Right ventricle myocardium inferior (tissue), 1 donor: ENCODE measurements around the gene HIGD1A. TPM values are rescaled to one million over a fixed set of nuclear protein-coding genes. Genes with fewer than 3 reads are reported as not detected.
A peak's percentile ranks its signal among the peaks of the same experiment; 100 is the strongest.

Experiments
- ATAC-seq: fragments of 200-7000 bp; cut with Tn5 transposase; one replicate; pipeline ENCODE4 v1.9.1; 2020; ENCODE audit warnings: mild to moderate bottlenecking, moderate library complexity
- DNase-seq: peaks from one replicate; pipeline ENCODE4 v3.0.0; 2021; ENCODE audit errors: missing footprints
- intact Hi-C: fragments of 100-400 bp; cut with DNase I; formaldehyde crosslinking; loops from one replicate; pipeline ENCODE4 v1.11.0; 2022
- total RNA-seq: library from RNA; stranded (reverse); fragmentation: NEBNext Ultra II Directional; extraction: Animal tissue kit (Norgen Biotek cat#: 25700); gene quantifications from one replicate; pipeline ENCODE4 v1.2.1, GENCODE V29; 2021
- donor health status: DM: no; HTN: yes; CAD: no; lungs with severe emphysema.

The HIGD1A gene
- total RNA-seq, 1 donor from 2014 or later, result 335 TPM

- DNase-seq, result no peak
- intact Hi-C loops, result loop anchor here (1.0 kb wide), 1 partner anchor 31 kb away; the partner anchor contains the start of gene CCDC13
- no peak for ATAC-seq
These were observed 492 bp upstream of the HIGD1A start for GRCh38 chr3:42804831-42805132.

- peak; percentile 76 for DNase-seq
- intact Hi-C loops, result loop anchor here (1.0 kb wide), 1 partner anchor 30 kb away; the partner anchor contains the start of gene CCDC13
These were observed 730 bp downstream of the HIGD1A start for GRCh38 chr3:42803414-42804105.

GRCh38 chr3:42802876-42803413, 1.3 kb downstream of the HIGD1A start:
- intact Hi-C loops, result no loop called here
- no peak for ATAC-seq
- DNase-seq, result no peak

More at GRCh38 chr3:42803414-42804105, 730 bp downstream of the HIGD1A start:
- ATAC-seq, result peak; percentile 63

- no peak for DNase-seq
- intact Hi-C loops, result no loop called here
- ATAC-seq, result no peak
These were observed 2.5 kb downstream of the HIGD1A start for GRCh38 chr3:42801784-42802183.

- no peak for DNase-seq
- ATAC-seq, result no peak
- intact Hi-C loops, result no loop called here
These were observed 3.2 kb downstream of the HIGD1A start for GRCh38 chr3:42801048-42801620.

- intact Hi-C loops, result no loop called here
- DNase-seq (no peak), ATAC-seq (no peak)
These were observed 4.0 kb downstream of the HIGD1A start for GRCh38 chr3:42800251-42800650.

- intact Hi-C loops, result no loop called here
- ATAC-seq (no peak), DNase-seq (no peak)
These were observed 4.9 kb downstream of the HIGD1A start for GRCh38 chr3:42799376-42799775.

GRCh38 chr3:42796332-42796885, 7.9 kb downstream of the HIGD1A start:
- no peak for DNase-seq
- intact Hi-C loops, result no loop called here
- no peak for ATAC-seq

GRCh38 chr3:42795621-42796181, 8.6 kb downstream of the HIGD1A start:
- DNase-seq (no peak), ATAC-seq (no peak)
- intact Hi-C loops, result no loop called here

- no peak for DNase-seq
- intact Hi-C loops, result no loop called here
- ATAC-seq, result no peak
These were observed 13.5 kb downstream of the HIGD1A start for GRCh38 chr3:42790714-42791229.

- ATAC-seq (no peak), DNase-seq (no peak)
- intact Hi-C loops, result no loop called here
These were observed 17.7 kb downstream of the HIGD1A start for GRCh38 chr3:42786631-42787030.

- ATAC-seq, result no peak
- intact Hi-C loops, result no loop called here
- DNase-seq, result no peak
These were observed 18.1 kb downstream of the HIGD1A start for GRCh38 chr3:42786212-42786611.

- DNase-seq, result no peak
- intact Hi-C loops, result loop anchor here (2.0 kb wide), 1 partner anchor 100 kb away; no protein-coding TSS in a partner anchor
- ATAC-seq, result peak; percentile 64
These were observed 23.2 kb downstream of the HIGD1A start for GRCh38 chr3:42780892-42781700.

GRCh38 chr3:42780398-42780797, 23.9 kb downstream of the HIGD1A start:
- no peak for ATAC-seq
- intact Hi-C loops, result loop anchor here (2.0 kb wide), 1 partner anchor 100 kb away; no protein-coding TSS in a partner anchor

GRCh38 chr3:42778644-42779043, 25.6 kb downstream of the HIGD1A start:
- ATAC-seq (peak; percentile 57), DNase-seq (no peak)
- intact Hi-C loops, result loop anchor here (2.0 kb wide), 1 partner anchor 60 kb away; no protein-coding TSS in a partner anchor

More at GRCh38 chr3:42780398-42780797, 23.9 kb downstream of the HIGD1A start:
- DNase-seq, result no peak

GRCh38 chr3:42773409-42773751, 30.9 kb downstream of the HIGD1A start:
- no peak for ATAC-seq
- DNase-seq, result no peak
- intact Hi-C loops, result loop anchor here (1.0 kb wide), 1 partner anchor 31 kb away; the partner anchor contains the start of gene HIGD1A

- intact Hi-C loops, result loop anchor here (1.0 kb wide), 1 partner anchor 31 kb away; the partner anchor contains the start of gene HIGD1A
- peak; percentile 97 for ATAC-seq
- peak; percentile 98 for DNase-seq
These were observed 31.5 kb downstream of the HIGD1A start, which contains the start of gene CCDC13 for GRCh38 chr3:42772670-42773408. Gene CCDC13 (minus strand): TSS chr3:42773253. CDS start chr3:42758345, 14,908 bp downstream.

- intact Hi-C loops, result no loop called here
- ATAC-seq (no peak), DNase-seq (no peak)
These were observed 33.0 kb downstream of the HIGD1A start for GRCh38 chr3:42771271-42771670.
